ENCODE data around the gene CDS2.

Gene CDS2

DNA sequence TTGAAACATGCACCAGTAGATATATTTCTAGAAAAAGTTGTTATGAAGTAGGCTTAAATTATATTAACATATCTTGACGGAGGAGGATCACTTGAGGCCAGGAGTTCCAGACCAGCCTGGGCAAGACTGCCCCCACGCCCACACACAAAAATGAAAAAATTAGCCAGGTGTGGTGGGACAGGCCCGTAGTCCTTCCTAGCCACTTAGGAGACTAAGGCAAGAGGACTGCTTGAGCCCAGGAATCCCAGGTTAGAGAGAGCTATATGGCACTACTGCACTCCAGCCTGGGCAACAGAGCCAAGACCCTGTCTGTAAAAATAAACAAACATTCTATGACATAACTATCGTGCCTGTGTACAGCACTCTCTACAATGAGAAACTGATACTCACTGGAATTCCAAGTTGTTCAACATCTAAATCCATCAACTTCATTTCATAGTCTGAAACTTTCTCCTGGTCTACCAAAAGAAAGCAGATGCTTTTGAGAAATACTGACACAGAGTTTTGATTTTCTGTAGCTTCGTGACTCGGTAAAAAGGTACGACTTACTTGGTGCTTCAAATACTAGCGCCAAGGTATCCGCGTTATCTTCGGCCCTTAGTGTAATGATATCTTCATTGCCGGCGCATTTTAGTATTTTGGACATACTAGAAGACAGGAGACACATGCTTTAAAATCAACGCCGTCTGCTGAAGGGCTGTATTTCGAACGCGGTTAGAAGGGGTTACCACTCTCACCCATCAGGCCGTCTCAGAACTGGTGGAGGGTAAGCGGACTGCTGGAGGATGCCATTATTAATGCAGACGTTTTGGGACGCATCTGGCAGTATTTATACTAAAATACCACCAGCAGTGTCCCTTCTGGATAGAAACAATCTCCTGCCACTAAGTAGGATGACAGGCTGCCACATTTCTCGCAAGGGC is 8.3 kb upstream of the CDS2 start:
- TF ChIP-seq, protein P1, sequence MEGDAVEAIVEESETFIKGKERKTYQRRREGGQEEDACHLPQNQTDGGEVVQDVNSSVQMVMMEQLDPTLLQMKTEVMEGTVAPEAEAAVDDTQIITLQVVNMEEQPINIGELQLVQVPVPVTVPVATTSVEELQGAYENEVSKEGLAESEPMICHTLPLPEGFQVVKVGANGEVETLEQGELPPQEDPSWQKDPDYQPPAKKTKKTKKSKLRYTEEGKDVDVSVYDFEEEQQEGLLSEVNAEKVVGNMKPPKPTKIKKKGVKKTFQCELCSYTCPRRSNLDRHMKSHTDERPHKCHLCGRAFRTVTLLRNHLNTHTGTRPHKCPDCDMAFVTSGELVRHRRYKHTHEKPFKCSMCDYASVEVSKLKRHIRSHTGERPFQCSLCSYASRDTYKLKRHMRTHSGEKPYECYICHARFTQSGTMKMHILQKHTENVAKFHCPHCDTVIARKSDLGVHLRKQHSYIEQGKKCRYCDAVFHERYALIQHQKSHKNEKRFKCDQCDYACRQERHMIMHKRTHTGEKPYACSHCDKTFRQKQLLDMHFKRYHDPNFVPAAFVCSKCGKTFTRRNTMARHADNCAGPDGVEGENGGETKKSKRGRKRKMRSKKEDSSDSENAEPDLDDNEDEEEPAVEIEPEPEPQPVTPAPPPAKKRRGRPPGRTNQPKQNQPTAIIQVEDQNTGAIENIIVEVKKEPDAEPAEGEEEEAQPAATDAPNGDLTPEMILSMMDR (IDR thresholded peaks at IDR 0.05; ENCODE audit: insufficient read depth, low read length, missing control alignments), result no peak
- ChIA-PET POLR2A (no interaction called here), CTCF (interaction anchor here (1.5 to 3.3 kb wide), 3 partner anchors 18 to 75 kb away, joined by 5 to 30 read pairs (median 9); no protein-coding TSS in a partner anchor)
- DNase-seq (ENCODE audit: low read depth, low spot score), result no peak
- peak overlapping the region; percentile 95 for H3K4me3 ChIP-seq (ENCODE audit: low read depth, low read length)

DNA sequence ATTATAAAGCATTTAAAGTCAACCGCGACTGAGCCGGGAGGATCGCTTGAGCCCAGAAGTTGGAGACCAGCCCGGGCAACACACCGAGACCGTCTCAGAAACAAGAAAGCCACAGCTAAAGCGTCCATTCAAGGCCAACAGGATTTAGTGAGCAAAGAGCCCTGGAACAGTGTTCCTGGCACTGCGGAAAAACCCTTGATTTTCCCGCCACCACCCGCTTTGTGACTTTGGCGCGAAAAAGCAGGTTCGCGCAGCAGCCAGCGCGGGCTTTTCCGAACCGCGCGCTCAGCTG is 7.7 kb upstream of the CDS2 start:
- peak overlapping the region; percentile 95 for H3K4me3 ChIP-seq (ENCODE audit: low read depth, low read length)
- TF ChIP-seq, protein P1 (IDR thresholded peaks at IDR 0.05; ENCODE audit: insufficient read depth, low read length, missing control alignments), result no peak
- ChIA-PET CTCF (interaction anchor here (1.5 to 3.3 kb wide), 3 partner anchors 18 to 74 kb away, joined by 5 to 30 read pairs (median 9); no protein-coding TSS in a partner anchor), POLR2A (no interaction called here)
- DNase-seq (ENCODE audit: low read depth, low spot score), result no peak

DNA sequence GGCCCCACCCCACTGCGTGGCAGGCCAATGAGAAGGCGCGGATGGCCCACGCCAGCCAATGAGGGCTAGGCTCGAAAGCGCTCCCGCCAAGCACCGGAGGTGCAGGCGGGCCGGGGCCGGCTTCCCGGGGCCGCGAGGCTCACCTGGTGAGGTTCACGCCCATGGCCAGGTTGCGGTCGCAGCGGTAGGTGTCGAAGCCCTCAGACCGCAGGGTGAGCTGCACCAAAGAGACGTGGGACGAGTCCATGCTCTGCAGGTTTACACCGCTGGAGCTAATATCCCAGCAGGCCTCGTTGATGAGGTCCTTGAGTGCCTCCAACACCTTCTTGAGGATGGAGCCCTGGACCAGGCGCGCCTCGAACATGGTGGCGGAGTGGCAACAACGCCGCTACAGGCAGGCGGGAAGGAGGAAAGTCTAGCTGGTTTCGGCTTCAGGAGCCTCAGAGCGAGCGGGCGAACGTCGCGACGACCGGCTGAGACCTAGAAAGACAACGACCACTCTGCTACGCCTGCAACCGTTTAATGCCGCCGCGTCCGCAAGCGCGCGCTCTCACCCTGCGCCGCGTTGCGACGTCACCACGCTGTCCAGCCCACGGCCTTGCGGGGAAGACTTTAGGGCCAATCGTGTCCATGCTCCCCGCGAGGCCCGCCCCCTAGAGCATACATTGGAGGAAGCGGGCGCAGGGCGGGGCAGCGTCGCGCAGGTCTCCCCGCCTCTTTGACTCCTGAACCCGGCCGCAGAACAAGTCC is 7.2 kb upstream of the CDS2 start, which contains the start of gene PCNA:
TSS of gene PCNA (minus strand) at position 524 of the 750 bp plus-strand sequence. CDS start at position 364, 160 bp downstream.
- ChIA-PET POLR2A (interaction anchor here (1.0 to 1.2 kb wide), 3 partner anchors 9 to 49 kb away, joined by 3 read pairs; no protein-coding TSS in a partner anchor), CTCF (interaction anchor here (1.0 to 3.3 kb wide), 5 partner anchors 9 to 74 kb away, joined by 4 to 30 read pairs (median 5); no protein-coding TSS in a partner anchor)
- peak; percentile 71 for DNase-seq (ENCODE audit: low read depth, low spot score)
- TF ChIP-seq, protein P1 (IDR thresholded peaks at IDR 0.05; ENCODE audit: insufficient read depth, low read length, missing control alignments), result no peak
- H3K4me3 ChIP-seq (ENCODE audit: low read depth, low read length), result peak within 1 kb of the TSS; percentile 95

DNA sequence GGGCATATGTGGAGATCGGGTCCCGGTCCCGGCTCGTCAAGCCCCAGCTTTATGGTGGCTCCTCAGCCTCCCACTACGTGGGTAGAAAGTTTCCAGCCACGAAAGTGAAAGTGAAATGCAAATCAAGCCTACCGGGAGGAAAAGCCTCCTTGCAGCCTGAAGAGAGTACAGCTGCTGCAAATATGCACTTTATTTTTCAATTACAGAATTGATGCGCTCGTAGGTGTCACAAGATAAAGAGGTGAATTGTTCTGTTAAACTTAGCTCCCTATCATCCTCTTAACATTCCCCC is 6.7 kb upstream of the CDS2 start:
- DNase-seq (ENCODE audit: low read depth, low spot score), result no peak
- CTCF ChIA-PET, result interaction anchor here (1.0 to 3.3 kb wide), 4 partner anchors 8 to 73 kb away, joined by 4 to 30 read pairs (median 7); no protein-coding TSS in a partner anchor
- POLR2A ChIA-PET, result interaction anchor here (1.0 to 1.2 kb wide), 3 partner anchors 9 to 49 kb away, joined by 3 read pairs; no protein-coding TSS in a partner anchor
- TF ChIP-seq, protein P1 (IDR thresholded peaks at IDR 0.05; ENCODE audit: insufficient read depth, low read length, missing control alignments), result no peak
- peak overlapping the region; percentile 63 for H3K4me3 ChIP-seq (ENCODE audit: low read depth, low read length)

DNA sequence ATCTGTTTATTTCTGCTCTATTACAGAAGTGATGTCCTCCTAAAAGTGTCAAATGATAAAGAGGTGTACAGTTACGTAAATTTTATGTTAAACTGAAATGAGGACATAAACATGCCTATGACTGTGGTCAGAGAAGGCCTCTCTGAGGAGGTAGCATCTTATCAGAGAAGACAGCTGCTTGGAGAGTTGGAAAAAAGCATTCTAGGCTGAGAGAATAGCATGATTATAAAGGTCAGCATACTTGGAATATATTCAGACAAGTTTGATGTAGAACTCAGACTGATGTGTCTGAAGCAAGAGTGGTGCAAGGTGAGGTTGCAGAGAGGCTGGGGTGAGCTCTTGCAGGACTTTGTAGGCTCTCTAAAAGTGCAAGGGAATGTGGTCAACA is 3.9 kb upstream of the CDS2 start:
- DNase-seq (ENCODE audit: low read depth, low spot score), result no peak
- POLR2A ChIA-PET, result no interaction called here
- CTCF ChIA-PET, result interaction anchor here (1.6 to 2.3 kb wide), 2 partner anchors 70 to 72 kb away, joined by 6 to 20 read pairs; no protein-coding TSS in a partner anchor
- TF ChIP-seq, protein P1 (IDR thresholded peaks at IDR 0.05; ENCODE audit: insufficient read depth, low read length, missing control alignments), result no peak
- H3K4me3 ChIP-seq (ENCODE audit: low read depth, low read length), result no peak overlapping the region
